ENCODE results near the gene S100A3.

S100A3 gene

GRCh38 chr1:153507926-153508583 lies 41.0 kb downstream of the S100A3 start:
- no peak for DNase-seq

GRCh38 chr1:153506831-153507413 lies 42.1 kb downstream of the S100A3 start:
- DNase-seq = no peak

- no peak for DNase-seq
These were observed 42.7 kb downstream of the S100A3 start for GRCh38 chr1:153506386-153506785.

GRCh38 chr1:153505576-153505975 lies 43.5 kb downstream of the S100A3 start:
- DNase-seq = no peak

- no peak for DNase-seq
These were observed 45.3 kb downstream of the S100A3 start for GRCh38 chr1:153503766-153504165.

- no peak for DNase-seq
These were observed 50.3 kb downstream of the S100A3 start for GRCh38 chr1:153498746-153499145.
